Measurements from ENCODE around the gene CNKSR1. TPM values are rescaled to one million over a fixed set of nuclear protein-coding genes. Genes with fewer than 3 reads are reported as not detected.
A peak's percentile ranks its signal among the peaks of the same experiment; 100 is the strongest.

Gene CNKSR1
- total RNA-seq, 2 experiments from 2014 or later: 2.5 TPM

DNA sequence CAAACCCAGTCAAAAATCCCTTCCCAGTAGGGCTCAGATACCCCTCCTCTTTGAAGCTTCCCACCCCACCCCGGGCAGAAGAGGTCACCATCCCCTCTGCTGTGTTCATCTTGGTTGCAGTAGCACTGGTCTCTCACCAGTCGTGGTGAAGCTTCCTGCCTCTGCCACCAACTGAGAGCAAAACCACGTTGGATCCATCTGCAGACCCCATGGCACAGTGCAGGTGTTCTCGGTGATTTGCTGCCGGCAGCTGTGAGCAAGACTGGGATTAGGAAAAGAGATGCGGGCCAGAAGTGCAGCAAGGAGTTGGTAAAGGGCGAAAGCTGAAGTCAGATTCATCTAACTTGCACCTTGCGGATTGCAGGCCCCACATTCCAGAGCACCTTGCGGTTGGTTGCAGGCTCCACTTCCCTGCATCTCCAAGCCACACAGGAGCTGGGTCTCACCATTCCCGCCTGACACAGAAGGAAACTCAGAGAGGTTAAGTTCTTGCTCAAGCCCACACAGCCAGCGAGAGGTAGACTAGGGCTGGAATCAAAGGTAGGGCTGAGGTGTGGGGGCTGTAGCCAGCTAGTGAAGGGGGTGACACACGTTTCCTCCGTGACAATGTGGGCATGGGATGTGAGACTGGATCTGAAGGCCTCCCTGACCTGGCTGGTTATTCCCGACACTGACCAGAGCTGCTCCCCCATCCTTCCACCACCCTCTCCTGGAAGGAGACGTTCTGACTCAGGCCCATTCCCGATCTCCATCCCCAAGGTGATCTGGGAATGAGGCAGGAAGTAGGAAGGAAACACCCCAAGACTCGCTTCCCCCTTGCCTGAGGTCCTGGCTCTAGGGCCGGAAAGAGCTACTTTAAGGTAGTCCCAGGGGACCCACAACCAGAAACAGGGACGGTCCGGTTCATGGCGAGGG lies 21.7 kb upstream of the CNKSR1 start:
- no TSS peak for BruUV-seq (replicated peaks)
- intact Hi-C loops (cut with micrococcal nuclease; ENCODE audit: unreplicated experiment): no loop called here
- Histone ChIP-seq H3K27ac (ENCODE audit: low read depth, low read length, poor library complexity, severe bottlenecking) (no peak overlapping the region), H3K9me2 (ENCODE audit: insufficient read depth, low read length) (no peaks in the 10 kb centered on the region), H3K4me3 (ENCODE audit: low read depth, low read length, poor library complexity, severe bottlenecking) (no peak overlapping the region), H3K36me3 (ENCODE audit: insufficient read depth, low read length) (no peaks in the 10 kb centered on the region), H2AFZ (ENCODE audit: low read length) (no peak overlapping the region), H3K4me2 (ENCODE audit: low read length) (no peak overlapping the region; the same call in 1 of the 2 replicates), H3K79me2 (ENCODE audit: insufficient read depth, low read depth, low read length) (no peaks in the 10 kb centered on the region), H3K4me1 (ENCODE audit: insufficient read depth, low read length, poor library complexity, severe bottlenecking) (peaks cover 11% of the 10 kb centered on the region), H3K9me3 (ENCODE audit: low read length) (no peaks in the 10 kb centered on the region), H4K20me1 (ENCODE audit: insufficient read depth, low read length) (no peaks in the 10 kb centered on the region)
- ChIA-PET CTCF (ENCODE audit: unreplicated experiment) (no interaction called here), POLR2A (no interaction called here)
- DNase-seq (ENCODE audit: low spot score): no peak
- TF ChIP-seq, protein P1, sequence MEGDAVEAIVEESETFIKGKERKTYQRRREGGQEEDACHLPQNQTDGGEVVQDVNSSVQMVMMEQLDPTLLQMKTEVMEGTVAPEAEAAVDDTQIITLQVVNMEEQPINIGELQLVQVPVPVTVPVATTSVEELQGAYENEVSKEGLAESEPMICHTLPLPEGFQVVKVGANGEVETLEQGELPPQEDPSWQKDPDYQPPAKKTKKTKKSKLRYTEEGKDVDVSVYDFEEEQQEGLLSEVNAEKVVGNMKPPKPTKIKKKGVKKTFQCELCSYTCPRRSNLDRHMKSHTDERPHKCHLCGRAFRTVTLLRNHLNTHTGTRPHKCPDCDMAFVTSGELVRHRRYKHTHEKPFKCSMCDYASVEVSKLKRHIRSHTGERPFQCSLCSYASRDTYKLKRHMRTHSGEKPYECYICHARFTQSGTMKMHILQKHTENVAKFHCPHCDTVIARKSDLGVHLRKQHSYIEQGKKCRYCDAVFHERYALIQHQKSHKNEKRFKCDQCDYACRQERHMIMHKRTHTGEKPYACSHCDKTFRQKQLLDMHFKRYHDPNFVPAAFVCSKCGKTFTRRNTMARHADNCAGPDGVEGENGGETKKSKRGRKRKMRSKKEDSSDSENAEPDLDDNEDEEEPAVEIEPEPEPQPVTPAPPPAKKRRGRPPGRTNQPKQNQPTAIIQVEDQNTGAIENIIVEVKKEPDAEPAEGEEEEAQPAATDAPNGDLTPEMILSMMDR (conservative IDR thresholded peaks at IDR 0.05; ENCODE audit: low read length): no peak
- no peak for TF ChIP-seq EZH2phosphoT487 (IDR thresholded peaks at IDR 0.05; ENCODE audit: borderline replicate concordance, low read depth, low read length)

DNA sequence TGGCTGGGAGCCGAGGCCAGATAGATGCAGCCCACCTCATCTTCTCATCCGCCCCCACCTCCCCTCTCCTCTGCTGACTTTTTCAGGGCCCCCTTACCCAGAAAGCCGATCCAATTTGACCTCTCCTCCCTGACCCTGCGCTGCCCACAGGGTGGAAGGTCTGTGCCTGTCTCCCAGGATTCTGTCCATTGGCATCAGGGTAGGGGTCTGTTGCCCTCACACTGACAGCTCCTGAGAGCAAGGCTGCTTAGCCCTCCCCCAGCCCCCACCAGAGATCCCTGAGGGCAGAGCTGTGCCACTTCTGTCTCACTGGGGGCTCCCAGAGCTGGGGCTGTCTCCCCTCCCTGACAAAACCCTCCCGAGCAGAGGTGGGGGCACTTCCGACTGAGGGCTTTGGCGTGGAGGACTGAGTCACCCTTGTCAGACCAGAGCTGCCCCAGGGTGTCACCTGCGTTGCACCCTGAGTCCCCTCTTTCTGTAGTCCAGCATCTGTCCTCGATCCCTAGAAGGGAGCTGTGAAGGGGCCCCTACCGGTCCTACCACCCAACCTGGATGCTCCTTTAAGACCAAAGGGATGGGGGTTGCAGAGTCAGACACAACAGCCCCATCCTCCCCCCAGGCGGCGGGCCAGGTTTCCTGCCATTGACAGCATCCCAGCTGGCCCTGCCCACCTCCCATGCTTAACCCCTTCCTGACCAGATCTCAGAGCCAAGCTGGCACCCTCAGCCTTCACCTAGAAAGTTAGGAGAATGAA lies 20.8 kb upstream of the CNKSR1 start:
- ChIA-PET CTCF (ENCODE audit: unreplicated experiment) (no interaction called here), POLR2A (no interaction called here)
- no peak for TF ChIP-seq EZH2phosphoT487 (IDR thresholded peaks at IDR 0.05; ENCODE audit: borderline replicate concordance, low read depth, low read length)
- TF ChIP-seq, protein P1 (conservative IDR thresholded peaks at IDR 0.05; ENCODE audit: low read length): no peak
- H2AFZ ChIP-seq (ENCODE audit: low read length): no peak overlapping the region
- H3K9me3 ChIP-seq (ENCODE audit: low read length): no peaks in the 10 kb centered on the region
- H3K4me1 ChIP-seq (ENCODE audit: insufficient read depth, low read length, poor library complexity, severe bottlenecking): peaks cover 11% of the 10 kb centered on the region
- H3K79me2 ChIP-seq (ENCODE audit: insufficient read depth, low read depth, low read length): no peaks in the 10 kb centered on the region
- no peak overlapping the region for H3K27ac ChIP-seq (ENCODE audit: low read depth, low read length, poor library complexity, severe bottlenecking)
- H3K4me2 ChIP-seq (ENCODE audit: low read length): peak overlapping the region; percentile 16
- intact Hi-C loops (cut with micrococcal nuclease; ENCODE audit: unreplicated experiment): no loop called here
- DNase-seq (ENCODE audit: low spot score): no peak
- H3K9me2 ChIP-seq (ENCODE audit: insufficient read depth, low read length): no peaks in the 10 kb centered on the region
- no peak overlapping the region for H3K4me3 ChIP-seq (ENCODE audit: low read depth, low read length, poor library complexity, severe bottlenecking)
- no peaks in the 10 kb centered on the region for H3K36me3 ChIP-seq (ENCODE audit: insufficient read depth, low read length)
- no peaks in the 10 kb centered on the region for H4K20me1 ChIP-seq (ENCODE audit: insufficient read depth, low read length)
- no TSS peak for BruUV-seq (replicated peaks)

Data from OCI-LY7 (cell line).